Naive B cell (primary cell): ENCODE data around the gene HAL. TPM values are rescaled to one million over a fixed set of nuclear protein-coding genes. Genes with fewer than 3 reads are reported as not detected.

Source experiments
- ATAC-seq, 2 donors: fragments of 150-1000 bp; cut with Tn5 transposase; 2 replicates each; pipeline ENCODE4 v1.10.0; 2021; ENCODE audit warnings: low read depth in 2 of 2, mild to moderate bottlenecking in 2 of 2, moderate library complexity in 2 of 2
- DNase-seq: peaks from one replicate; pipeline ENCODE4 v3.0.0; 2022
- H3K27ac Mint-ChIP-seq, 6 donors: one replicate each; pipeline ENCODE4 v1.8.0; 2020 to 2022; ENCODE audit warnings: mild to moderate bottlenecking in 6 of 6, mixed read lengths in 6 of 6, moderate library complexity in 5 of 6, inconsistent platforms in 2 of 6
- H3K27me3 Mint-ChIP-seq, 3 donors: one replicate each; pipeline ENCODE4 v1.8.0; 2021 to 2022; ENCODE audit warnings: mixed read lengths in 3 of 3, mild to moderate bottlenecking in 1 of 3
- H3K36me3 Mint-ChIP-seq, 2 donors: one replicate each; pipeline ENCODE4 v1.8.0; 2020 to 2022; ENCODE audit warnings: mixed read lengths in 2 of 2, inconsistent platforms in 1 of 2, mild to moderate bottlenecking in 1 of 2
- H3K4me1 Mint-ChIP-seq, 3 donors: one replicate each; pipeline ENCODE4 v1.8.0; 2020 to 2022; ENCODE audit warnings: mixed read lengths in 3 of 3, inconsistent platforms in 1 of 3, mild to moderate bottlenecking in 1 of 3, moderate library complexity in 1 of 3
- H3K4me3 Mint-ChIP-seq, 8 donors: one replicate each; pipeline ENCODE4 v1.8.0; 2020 to 2022; ENCODE audit warnings: mild to moderate bottlenecking in 8 of 8, mixed read lengths in 8 of 8, moderate library complexity in 8 of 8, inconsistent platforms in 2 of 8
- H3K9me3 Mint-ChIP-seq, 7 donors: one replicate each; pipeline ENCODE4 v1.8.0; 2020 to 2022; ENCODE audit warnings: mixed read lengths in 7 of 7, mild to moderate bottlenecking in 5 of 7, inconsistent platforms in 2 of 7, moderate library complexity in 1 of 7
- polyA plus RNA-seq, 6 donors: library from polyadenylated mRNA; unstranded; fragments of 300-500 nt; fragmentation: Illumina TruSeq; gene quantifications; one replicate each; pipeline ENCODE4 v1.2.3, GENCODE V29; 2021; ENCODE audit warnings: low read depth in 6 of 6

HAL gene
- polyA plus RNA-seq, 6 donors from 2014 or later = 0.36 to 1.4 (median 0.75) TPM; not detected in 2

DNA sequence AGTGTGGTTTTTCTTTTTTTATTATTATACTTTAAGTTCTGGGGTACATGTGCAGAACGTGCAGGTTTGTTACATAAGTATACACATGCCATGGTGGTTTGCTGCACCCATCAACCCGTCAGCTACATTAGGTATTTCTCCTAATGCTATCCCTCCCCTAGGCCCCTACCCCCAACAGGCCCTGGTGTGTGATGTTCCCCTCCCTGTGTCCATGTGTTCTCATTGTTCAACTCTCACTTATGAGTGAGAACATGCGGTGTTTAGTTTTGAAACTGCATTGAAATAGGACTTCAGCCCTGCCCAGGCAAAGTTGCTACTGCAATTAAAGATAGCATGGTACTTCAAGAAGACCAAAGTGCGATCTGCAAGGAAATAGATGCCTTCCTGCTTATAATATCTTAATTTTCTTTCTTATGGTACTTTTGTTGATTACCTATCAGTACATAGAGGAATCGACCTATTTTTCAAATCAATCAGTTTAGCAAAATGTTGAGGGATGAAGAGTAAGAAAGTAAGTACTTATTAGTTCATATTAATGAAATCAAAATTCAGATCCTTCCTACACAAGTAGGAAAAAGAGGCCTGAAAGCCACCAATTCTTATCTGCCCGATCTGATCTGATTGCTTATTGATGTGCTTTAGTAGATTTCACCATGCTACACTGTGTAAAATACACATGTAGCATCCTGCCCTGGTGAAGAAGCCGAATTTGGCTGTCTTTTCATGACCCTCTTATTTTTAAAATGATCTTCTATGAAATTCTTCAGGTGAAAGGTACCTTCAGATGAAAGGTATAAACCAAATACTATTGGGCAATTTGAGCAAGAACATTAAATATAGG is 37.6 kb upstream of the HAL start:
- H3K36me3 Mint-ChIP-seq = peaks cover 10 to 17% of the 10 kb centered on the region in 2 donors
- ATAC-seq (no peak), DNase-seq (no peak)
- peak overlapping the region in 1 of 6 donors; percentile 1 for H3K27ac Mint-ChIP-seq
- peak overlapping the region in 1 of 8 donors; percentile 79 for H3K4me3 Mint-ChIP-seq
- H3K9me3 Mint-ChIP-seq = no peaks in the 10 kb centered on the region
- no peaks in the 10 kb centered on the region for H3K27me3 Mint-ChIP-seq
- peaks cover 25 to 37% (median 25%) of the 10 kb centered on the region in 3 donors for H3K4me1 Mint-ChIP-seq

DNA sequence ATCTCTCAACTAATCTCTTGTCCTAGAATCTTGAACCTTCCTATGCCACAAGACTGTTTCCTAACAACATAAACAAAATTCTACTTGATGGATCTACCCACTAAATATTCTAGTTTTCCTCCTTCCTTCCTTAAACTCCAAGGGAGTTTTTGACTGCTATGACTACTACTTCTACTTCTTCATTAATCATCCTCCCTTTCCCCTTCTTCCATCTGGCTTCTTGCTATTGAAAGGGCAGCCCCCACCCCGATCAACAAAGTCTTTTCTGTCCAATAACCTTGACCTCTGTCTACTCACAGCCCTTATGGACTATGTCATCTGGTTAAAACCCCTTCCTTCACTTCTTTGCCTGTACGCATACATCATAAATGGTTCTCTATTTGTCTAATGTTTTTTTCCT is 33.7 kb upstream of the HAL start:
- Mint-ChIP-seq H3K27me3 (no peaks in the 10 kb centered on the region), H3K9me3 (no peaks in the 10 kb centered on the region), H3K4me3 (peak overlapping the region in 3 of 8 donors; percentile 4 to 22 (median 16)), H3K4me1 (peaks cover 25 to 43% (median 25%) of the 10 kb centered on the region in 3 donors), H3K27ac (peak overlapping the region in 5 of 6 donors; percentile 0 to 51 (median 39)), H3K36me3 (peaks cover 18 to 32% of the 10 kb centered on the region in 2 donors)
- DNase-seq (no peak), ATAC-seq (no peak)

DNA sequence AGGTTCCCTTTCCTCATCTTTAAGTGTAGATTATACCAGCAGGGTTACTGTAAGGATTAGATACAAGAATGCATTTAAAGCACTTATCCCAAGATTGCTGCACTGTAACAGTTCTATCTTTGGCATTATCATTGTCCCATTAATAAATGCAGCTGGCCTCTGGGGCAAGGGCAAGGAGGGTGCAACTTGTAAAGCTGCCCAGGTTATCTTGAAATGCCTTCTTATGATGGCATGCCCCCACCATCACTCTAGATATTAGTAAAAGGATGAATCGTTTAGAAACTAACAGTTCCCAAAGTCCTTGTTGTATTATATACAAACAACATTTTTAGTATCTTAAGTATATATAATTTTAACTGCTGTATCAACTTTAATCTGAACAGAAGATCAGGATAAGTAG is 32.4 kb upstream of the HAL start:
- no peaks in the 10 kb centered on the region for H3K27me3 Mint-ChIP-seq
- H3K9me3 Mint-ChIP-seq = no peaks in the 10 kb centered on the region
- no peak for DNase-seq
- peaks cover 22 to 40% (median 25%) of the 10 kb centered on the region in 3 donors for H3K4me1 Mint-ChIP-seq
- peaks cover 18 to 32% of the 10 kb centered on the region in 2 donors for H3K36me3 Mint-ChIP-seq
- no peak overlapping the region for H3K4me3 Mint-ChIP-seq
- no peak for ATAC-seq
- peak overlapping the region in 2 of 6 donors; percentile 12 to 60 for H3K27ac Mint-ChIP-seq

DNA sequence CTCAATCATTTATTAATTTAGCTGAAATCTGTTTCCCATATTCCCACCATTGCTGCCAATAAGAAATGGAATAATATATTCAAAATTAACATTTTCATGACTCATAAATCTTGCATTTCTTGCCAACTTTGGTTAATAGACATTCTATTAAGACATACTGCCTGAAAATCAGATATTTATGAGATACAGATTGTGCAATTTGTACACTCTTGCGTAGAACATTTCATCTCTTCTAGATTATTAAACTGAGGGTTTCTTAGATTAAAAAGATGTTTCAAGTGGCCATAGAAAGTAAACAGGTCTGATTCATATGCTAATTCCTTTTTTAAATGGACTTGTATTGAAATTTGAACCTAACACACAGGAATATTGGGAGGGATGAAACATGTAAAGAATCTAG is 30.2 kb upstream of the HAL start:
- Mint-ChIP-seq H3K9me3 (no peaks in the 10 kb centered on the region), H3K27ac (peak overlapping the region in 2 of 6 donors; percentile 8 to 34)

DNA sequence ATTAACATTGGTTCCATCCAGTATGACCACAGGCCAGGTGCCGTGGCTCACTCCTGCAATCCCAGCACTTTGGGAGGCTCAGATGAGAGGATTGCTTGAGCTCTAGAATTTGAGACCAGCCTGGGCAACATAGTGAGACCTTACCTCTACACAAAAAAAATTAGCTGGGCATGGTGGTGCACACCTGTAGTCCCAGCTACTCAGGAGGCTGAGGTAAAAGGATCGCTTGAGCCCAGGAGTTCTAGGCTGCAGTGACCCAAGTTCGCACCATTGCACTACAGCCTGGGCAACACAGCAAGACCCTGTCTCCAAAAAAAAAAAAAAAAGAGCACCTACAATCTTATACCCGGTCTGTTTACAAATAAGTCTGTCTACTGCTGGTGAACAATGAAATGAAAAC is 29.4 kb upstream of the HAL start:
- Mint-ChIP-seq H3K36me3 (peaks cover 22 to 34% of the 10 kb centered on the region in 2 donors), H3K27ac (peak overlapping the region in 2 of 6 donors; percentile 24 to 37), H3K4me1 (peaks cover 20 to 41% (median 30%) of the 10 kb centered on the region in 3 donors), H3K27me3 (no peaks in the 10 kb centered on the region), H3K9me3 (no peaks in the 10 kb centered on the region), H3K4me3 (no peak overlapping the region)
- ATAC-seq (no peak), DNase-seq (no peak)

More for the DNA sequence above, 30.2 kb upstream of the HAL start:
- ATAC-seq (no peak), DNase-seq (no peak)
- peaks cover 25 to 35% of the 10 kb centered on the region in 2 donors for H3K36me3 Mint-ChIP-seq
- H3K4me3 Mint-ChIP-seq = no peak overlapping the region
- peaks cover 25 to 40% (median 31%) of the 10 kb centered on the region in 3 donors for H3K4me1 Mint-ChIP-seq
- no peaks in the 10 kb centered on the region for H3K27me3 Mint-ChIP-seq

DNA sequence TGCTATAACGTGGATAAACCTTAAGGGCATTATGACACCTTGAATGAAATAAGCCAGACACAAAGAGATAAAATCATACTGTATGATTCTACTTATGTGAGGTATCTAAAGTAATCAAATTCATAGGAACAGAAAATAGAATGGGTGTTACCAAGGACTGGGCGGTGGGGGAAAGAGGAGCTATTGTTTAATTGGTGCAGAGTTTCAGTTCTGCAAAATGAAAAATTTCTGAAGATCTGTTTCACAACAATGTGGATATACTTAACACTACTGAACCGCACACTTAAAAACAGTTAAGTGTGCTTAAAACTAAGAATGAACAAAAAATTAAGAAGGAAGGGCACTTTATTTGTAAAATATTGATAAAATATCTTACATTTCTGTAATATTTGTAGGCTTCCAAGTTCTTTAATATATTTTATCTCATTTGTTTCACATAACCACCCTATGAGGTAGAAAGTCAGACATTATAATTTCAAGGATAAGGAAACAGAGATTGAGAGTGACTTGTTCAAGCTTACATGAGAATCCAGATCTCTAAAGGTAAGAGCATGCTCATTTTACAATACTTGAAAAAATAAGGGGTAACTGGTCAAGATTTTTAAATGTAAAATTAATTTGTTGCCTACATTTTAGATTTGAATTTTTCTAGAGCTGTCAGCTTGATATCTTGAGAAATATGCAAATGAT is 24.3 kb upstream of the HAL start:
- ATAC-seq = peak; percentile 98
- Mint-ChIP-seq H3K4me3 (peak overlapping the region; percentile 63 to 91 (median 85)), H3K4me1 (peaks cover 21 to 47% (median 30%) of the 10 kb centered on the region in 3 donors), H3K36me3 (peaks cover 9 to 17% of the 10 kb centered on the region in 2 donors), H3K9me3 (no peaks in the 10 kb centered on the region), H3K27ac (peak overlapping the region; percentile 92 to 95 (median 94)), H3K27me3 (no peaks in the 10 kb centered on the region)
- DNase-seq = peak; percentile 65

DNA sequence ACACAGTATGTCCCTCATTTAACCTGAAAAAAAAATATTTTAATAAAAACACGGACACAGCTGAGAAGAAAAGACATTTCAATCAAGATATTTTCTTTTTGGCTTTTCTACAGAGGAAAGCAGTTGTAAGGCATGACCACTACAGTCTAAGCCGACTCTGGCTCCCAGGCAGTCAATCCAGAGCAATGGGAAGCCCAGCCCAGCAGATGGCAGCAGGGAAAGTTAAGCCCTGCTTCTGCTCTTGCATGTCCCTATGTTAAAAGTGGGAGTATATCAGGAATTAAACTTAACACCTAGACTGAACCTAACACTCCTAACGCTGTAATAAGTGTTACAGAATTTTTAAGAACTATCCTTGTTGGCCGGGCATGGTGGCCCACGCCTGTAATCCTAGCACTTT is 19.5 kb upstream of the HAL start:
- H3K9me3 Mint-ChIP-seq = no peaks in the 10 kb centered on the region
- DNase-seq = no peak
- peaks cover 23 to 32% of the 10 kb centered on the region in 2 donors for H3K36me3 Mint-ChIP-seq
- no peaks in the 10 kb centered on the region for H3K27me3 Mint-ChIP-seq
- ATAC-seq = no peak
- H3K4me3 Mint-ChIP-seq = no peak overlapping the region
- peaks cover 12 to 29% (median 12%) of the 10 kb centered on the region in 3 donors for H3K4me1 Mint-ChIP-seq
- H3K27ac Mint-ChIP-seq = peak overlapping the region in 1 of 6 donors; percentile 27

DNA sequence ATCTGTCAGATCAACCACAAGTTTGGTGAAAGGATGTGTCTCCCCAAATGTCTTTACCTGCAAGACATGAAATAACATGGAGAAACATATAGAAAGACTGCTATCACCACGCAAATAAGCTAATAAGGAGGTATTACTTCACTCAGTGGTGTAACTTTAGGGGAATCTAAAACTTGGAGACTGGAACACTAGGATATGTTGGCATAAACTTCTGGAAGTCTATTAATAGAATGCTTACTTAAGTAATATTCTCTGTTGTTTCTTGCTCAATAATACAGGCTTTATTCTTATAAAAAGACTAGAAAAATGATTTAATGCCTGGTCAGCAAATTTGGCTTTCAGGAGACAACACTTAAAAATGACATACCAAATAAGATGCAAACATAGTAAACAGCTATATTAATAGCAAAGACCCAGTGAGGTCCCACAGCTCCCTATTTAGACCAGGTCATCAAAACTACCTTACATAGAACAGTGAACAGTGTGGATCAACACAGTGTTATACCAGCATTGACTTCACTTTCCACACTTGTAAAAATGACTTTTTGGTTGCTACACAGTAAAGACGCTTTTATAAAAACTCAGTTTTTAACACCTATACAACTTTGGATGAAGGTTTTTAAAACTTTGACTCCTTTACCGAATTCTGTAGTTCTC is 18.9 kb upstream of the HAL start:
- H3K4me1 Mint-ChIP-seq = peaks cover 7 to 23% (median 8%) of the 10 kb centered on the region in 3 donors
- DNase-seq (no peak), ATAC-seq (no peak)
- no peak overlapping the region for H3K27ac Mint-ChIP-seq
- H3K27me3 Mint-ChIP-seq = no peaks in the 10 kb centered on the region
- peaks cover 29 to 38% of the 10 kb centered on the region in 2 donors for H3K36me3 Mint-ChIP-seq
- H3K4me3 Mint-ChIP-seq = no peak overlapping the region
- H3K9me3 Mint-ChIP-seq = no peaks in the 10 kb centered on the region

DNA sequence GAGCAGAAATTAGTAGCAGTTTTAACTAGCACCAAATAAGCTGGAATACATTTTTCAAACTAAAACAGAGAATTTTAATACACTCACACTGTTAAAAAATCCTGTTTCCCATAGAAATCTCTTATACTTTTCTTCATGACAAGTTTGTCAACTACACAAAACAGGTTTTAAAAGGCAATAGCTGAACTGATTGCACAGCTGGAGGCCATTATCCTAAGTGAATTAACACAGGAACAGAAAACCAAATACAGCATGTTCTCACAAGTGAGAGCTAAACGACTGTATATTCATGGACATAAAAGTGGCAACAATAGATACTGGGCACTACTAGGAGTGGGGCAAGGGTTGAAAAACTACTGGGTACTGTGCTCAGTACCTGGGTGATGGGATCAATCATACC is 11.6 kb upstream of the HAL start:
- H3K27me3 Mint-ChIP-seq = no peaks in the 10 kb centered on the region
- no peak overlapping the region for H3K27ac Mint-ChIP-seq
- H3K4me1 Mint-ChIP-seq = no peaks in the 10 kb centered on the region
- no peak for DNase-seq
- H3K9me3 Mint-ChIP-seq = no peaks in the 10 kb centered on the region
- no peak overlapping the region for H3K4me3 Mint-ChIP-seq
- no peak for ATAC-seq
- peaks cover 44 to 46% of the 10 kb centered on the region in 2 donors for H3K36me3 Mint-ChIP-seq

DNA sequence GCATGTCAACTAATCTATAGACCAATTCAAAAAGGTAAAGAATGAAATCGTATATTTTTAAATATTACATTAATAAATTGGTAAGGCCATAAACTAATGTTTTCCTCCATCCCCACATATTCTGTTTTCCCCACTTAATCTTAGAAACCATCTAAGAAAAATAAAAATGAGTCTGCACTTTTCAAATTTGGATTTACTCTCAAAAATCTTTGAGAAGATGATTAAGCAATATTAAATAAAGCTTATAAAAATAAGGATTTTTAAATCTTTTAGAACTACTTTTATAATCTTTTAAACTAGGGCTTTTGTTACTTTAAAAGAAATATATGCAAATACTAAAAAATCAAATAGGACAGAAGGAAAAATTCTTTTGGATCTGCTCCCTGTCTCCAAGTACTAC is 10.6 kb upstream of the HAL start:
- H3K36me3 Mint-ChIP-seq = peaks cover 42 to 44% of the 10 kb centered on the region in 2 donors
- no peaks in the 10 kb centered on the region for H3K27me3 Mint-ChIP-seq
- no peak for ATAC-seq
- H3K4me1 Mint-ChIP-seq = no peaks in the 10 kb centered on the region
- no peak overlapping the region for H3K4me3 Mint-ChIP-seq
- DNase-seq = no peak
- no peaks in the 10 kb centered on the region for H3K9me3 Mint-ChIP-seq
- no peak overlapping the region for H3K27ac Mint-ChIP-seq

DNA sequence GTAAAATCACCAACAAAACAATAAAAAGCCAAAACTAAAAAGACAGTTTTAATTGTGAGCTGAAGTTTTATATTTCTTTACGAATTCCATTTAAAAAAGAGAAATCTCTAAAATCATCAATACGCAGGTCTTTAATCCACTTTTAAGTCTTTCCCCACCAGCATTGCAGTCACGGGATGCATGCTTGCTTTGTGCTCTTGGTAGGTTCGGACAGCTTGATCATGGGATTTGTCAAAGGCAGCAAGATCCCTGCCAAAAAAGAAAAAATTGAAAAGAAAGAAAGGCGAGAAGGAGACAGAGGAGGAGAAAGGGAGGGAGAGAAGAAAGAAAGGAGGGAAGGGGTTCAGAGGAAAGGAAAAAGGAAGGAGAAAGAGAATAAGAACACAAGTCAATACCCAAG is 4.7 kb upstream of the HAL start:
- H3K36me3 Mint-ChIP-seq = peaks cover 25 to 29% of the 10 kb centered on the region in 2 donors
- no peaks in the 10 kb centered on the region for H3K27me3 Mint-ChIP-seq
- no peak overlapping the region for H3K4me3 Mint-ChIP-seq
- no peaks in the 10 kb centered on the region for H3K9me3 Mint-ChIP-seq
- peak overlapping the region in 3 of 6 donors; percentile 33 to 84 (median 63) for H3K27ac Mint-ChIP-seq
- no peak for ATAC-seq
- peaks cover 10 to 15% (median 13%) of the 10 kb centered on the region in 3 donors for H3K4me1 Mint-ChIP-seq
- no peak for DNase-seq

DNA sequence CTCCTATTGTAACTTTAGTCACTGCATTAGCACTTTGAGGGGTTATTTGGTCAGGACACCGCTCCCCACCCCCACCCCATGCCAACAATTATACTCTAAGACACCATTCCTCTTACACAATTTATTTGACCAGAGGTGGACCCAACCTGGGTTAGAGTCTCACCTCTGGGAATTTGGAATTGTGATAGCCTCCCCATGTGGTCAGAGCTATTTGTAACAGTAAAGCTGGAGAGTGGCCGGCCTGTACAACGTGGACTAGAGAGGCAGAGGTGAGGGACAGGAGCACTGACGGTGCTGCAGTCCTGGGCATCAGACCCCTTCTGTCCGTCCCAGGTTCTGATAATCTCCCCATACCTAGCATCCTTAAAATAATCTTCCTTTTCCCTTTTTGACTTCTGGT is 3.3 kb upstream of the HAL start:
- Mint-ChIP-seq H3K4me3 (no peak overlapping the region), H3K4me1 (peaks cover 10 to 15% (median 13%) of the 10 kb centered on the region in 3 donors)
- no peak for ATAC-seq

DNA sequence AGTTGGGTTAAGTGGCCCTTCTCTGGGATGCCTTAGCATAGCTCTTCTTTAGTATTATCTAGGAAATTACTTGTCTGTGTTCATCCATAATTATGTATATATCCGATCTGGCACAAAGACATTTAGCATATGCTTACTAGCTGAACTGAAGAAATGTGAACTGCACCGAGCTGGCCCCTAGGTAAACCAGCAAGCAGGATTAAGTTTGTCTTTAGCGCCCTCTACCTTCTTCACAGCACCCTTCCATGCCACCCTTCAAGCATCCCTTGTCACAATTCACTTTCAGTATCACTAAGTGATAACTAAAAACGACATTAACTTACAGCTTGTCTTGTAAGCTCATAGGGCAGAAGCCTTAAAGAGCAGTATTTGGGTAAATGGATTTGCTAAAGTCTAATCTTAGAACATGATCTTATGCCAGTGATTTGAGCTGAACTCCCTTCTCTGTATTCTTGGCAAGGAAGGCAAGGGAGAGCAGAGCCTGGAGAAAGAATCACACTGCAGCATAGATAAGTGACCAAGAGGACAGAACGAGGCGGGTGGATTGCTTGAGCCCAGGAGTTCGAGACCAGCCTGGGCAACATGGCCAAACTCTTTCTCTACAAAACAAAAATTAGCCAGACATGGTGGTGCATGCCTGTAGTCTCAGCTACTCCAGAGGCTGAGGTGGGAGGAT is 2.6 kb upstream of the HAL start:
- H3K4me1 Mint-ChIP-seq = peaks cover 10 to 15% (median 13%) of the 10 kb centered on the region in 3 donors
- no peaks in the 10 kb centered on the region for H3K9me3 Mint-ChIP-seq
- peak; percentile 98 to 99 for ATAC-seq
- H3K36me3 Mint-ChIP-seq = peaks cover 13 to 15% of the 10 kb centered on the region in 2 donors
- peak; percentile 51 for DNase-seq
- H3K4me3 Mint-ChIP-seq = no peak overlapping the region
- H3K27ac Mint-ChIP-seq = peak overlapping the region in 5 of 6 donors; percentile 8 to 90 (median 78)
- no peaks in the 10 kb centered on the region for H3K27me3 Mint-ChIP-seq

More for the DNA sequence above, 3.3 kb upstream of the HAL start:
- H3K9me3 Mint-ChIP-seq = no peaks in the 10 kb centered on the region
- peaks cover 16 to 17% of the 10 kb centered on the region in 2 donors for H3K36me3 Mint-ChIP-seq
- no peak for DNase-seq
- peak overlapping the region in 3 of 6 donors; percentile 38 to 95 (median 81) for H3K27ac Mint-ChIP-seq
- H3K27me3 Mint-ChIP-seq = no peaks in the 10 kb centered on the region
